G401.6 (cell line): ENCODE results near the gene TEKT5.
"Not testable (repeated sequence)": the region's sequence is repeated elsewhere in the genome, so short reads cannot be mapped to it uniquely, and the experiment has no call there.

ENCODE experiments used
- FAIRE-seq: peaks from 2 replicates; lab custom pipeline; 2012; peaks lifted over from hg19 to GRCh38; lab: Jason Lieb, UNC

Gene TEKT5

GRCh38 chr16:10684511-10685151 lies 10.1 kb downstream of the TEKT5 start:
- no peak for FAIRE-seq

GRCh38 chr16:10683170-10683569 lies 11.6 kb downstream of the TEKT5 start:
- FAIRE-seq, result no peak

- no peak for FAIRE-seq
These were observed 12.1 kb downstream of the TEKT5 start for GRCh38 chr16:10682604-10683003.

GRCh38 chr16:10681310-10682308 lies 13.1 kb downstream of the TEKT5 start:
- no peak for FAIRE-seq

- FAIRE-seq, result no peak
These were observed 14.8 kb downstream of the TEKT5 start for GRCh38 chr16:10679921-10680320.

- not testable (repeated sequence) for FAIRE-seq
These were observed 15.3 kb downstream of the TEKT5 start for GRCh38 chr16:10679441-10679840.

- no peak for FAIRE-seq
These were observed 16.1 kb downstream of the TEKT5 start for GRCh38 chr16:10678655-10679054.

GRCh38 chr16:10676284-10676683 lies 18.4 kb downstream of the TEKT5 start:
- FAIRE-seq, result no peak

- FAIRE-seq, result no peak
These were observed 18.9 kb downstream of the TEKT5 start for GRCh38 chr16:10675861-10676260.

- no peak for FAIRE-seq
These were observed 19.5 kb downstream of the TEKT5 start for GRCh38 chr16:10675216-10675615.

GRCh38 chr16:10671729-10672128 lies 23.0 kb downstream of the TEKT5 start:
- no peak for FAIRE-seq

- no peak for FAIRE-seq
These were observed 24.9 kb downstream of the TEKT5 start for GRCh38 chr16:10669791-10670190.

GRCh38 chr16:10668322-10669045 lies 26.2 kb downstream of the TEKT5 start:
- FAIRE-seq, result no peak

- FAIRE-seq, result no peak
These were observed 27.5 kb downstream of the TEKT5 start for GRCh38 chr16:10667239-10667638.

- no peak for FAIRE-seq
These were observed 28.4 kb downstream of the TEKT5 start for GRCh38 chr16:10666291-10666690.

- no peak for FAIRE-seq
These were observed 29.6 kb downstream of the TEKT5 start for GRCh38 chr16:10665166-10665565.

- no peak for FAIRE-seq
These were observed 30.0 kb downstream of the TEKT5 start for GRCh38 chr16:10664720-10665126.

- FAIRE-seq, result no peak
These were observed 31.0 kb downstream of the TEKT5 start for GRCh38 chr16:10663744-10664143.

- no peak for FAIRE-seq
These were observed 31.6 kb downstream of the TEKT5 start for GRCh38 chr16:10663146-10663545.

GRCh38 chr16:10662212-10662611 lies 32.5 kb downstream of the TEKT5 start:
- no peak for FAIRE-seq

- no peak for FAIRE-seq
These were observed 33.0 kb downstream of the TEKT5 start for GRCh38 chr16:10661737-10662136.

GRCh38 chr16:10660950-10661635 lies 33.6 kb downstream of the TEKT5 start:
- FAIRE-seq, result no peak
